Neural cell (in vitro differentiated cells): ENCODE results near the gene MSLN. TPM values are rescaled to one million over a fixed set of nuclear protein-coding genes. Genes with fewer than 3 reads are reported as not detected.

Experiments used
- H2AFZ ChIP-seq: fragments of 200-600, 300-800 bp; sonication (generic), shearing (Covaris generic); 2 replicates; pipeline ENCODE4 v1.6.0; 2014; ENCODE audit warnings: low read depth, mild to moderate bottlenecking, antibody characterized with exemption, low read length, moderate library complexity
- H3F3A ChIP-seq: fragments of 200-600 bp; shearing (Covaris generic); 2 replicates; pipeline ENCODE4 v1.6.1; 2016; ENCODE audit warnings: mild to moderate bottlenecking, moderate library complexity, mixed read lengths, antibody characterized with exemption, low read length; ENCODE audit not compliant: insufficient read depth, poor library complexity, severe bottlenecking
- H3K27ac ChIP-seq: fragments of 200-600, 300-800 bp; sonication (generic), shearing (Covaris generic); 2 replicates; pipeline ENCODE4 v1.5.1; 2014; ENCODE audit warnings: mild to moderate bottlenecking, low read length, moderate library complexity
- H3K27me3 ChIP-seq: fragments of 300-800, 200-600 bp; sonication (generic), shearing (Covaris generic); 2 replicates; pipeline ENCODE4 v1.6.0; 2014; ENCODE audit warnings: mild to moderate bottlenecking, low read depth, low read length, moderate library complexity; ENCODE audit not compliant: insufficient read depth
- H3K36me3 ChIP-seq: fragments of 300-800, 200-600 bp; sonication (generic), shearing (Covaris generic); 2 replicates; pipeline ENCODE4 v1.5.1; 2014; ENCODE audit warnings: mild to moderate bottlenecking, antibody characterized with exemption, low read length, moderate library complexity; ENCODE audit not compliant: insufficient read depth
- H3K4me2 ChIP-seq: fragments of 300-800, 200-600 bp; sonication (generic), shearing (Covaris generic); 2 replicates; pipeline ENCODE4 v1.6.0; 2014; ENCODE audit warnings: mild to moderate bottlenecking, low read length
- H3K4me3 ChIP-seq: fragments of 300-800, 200-600 bp; sonication (generic), shearing (Covaris generic); 2 replicates; pipeline ENCODE4 v1.5.1; 2014; ENCODE audit warnings: mild to moderate bottlenecking, low read length, moderate library complexity
- H3K79me2 ChIP-seq: fragments of 200-600 bp; shearing (Covaris generic); replicated peaks from 2 replicates; pipeline ENCODE4 v1.6.0; 2014; ENCODE audit warnings: mild to moderate bottlenecking, low read length, moderate library complexity; ENCODE audit not compliant: insufficient read depth
- H3K9ac ChIP-seq: fragments of 300-800, 200-600 bp; sonication (generic), shearing (Covaris generic); 2 replicates; pipeline ENCODE4 v1.6.1; 2016; ENCODE audit warnings: mild to moderate bottlenecking, low read length, mixed read lengths
- H3K9me2 ChIP-seq: fragments of 200-600 bp; shearing (Covaris generic); 2 replicates; pipeline ENCODE4 v1.6.1; 2016; ENCODE audit warnings: mild to moderate bottlenecking, low read length, mixed read lengths; ENCODE audit not compliant: insufficient read depth
- H3K9me3 ChIP-seq: fragments of 200-600, 300-800 bp; sonication (generic), shearing (Covaris generic); 2 replicates; pipeline ENCODE4 v1.6.1; 2016; ENCODE audit warnings: mild to moderate bottlenecking, mixed run types, low read length, moderate library complexity, mixed read lengths
- H4K20me1 ChIP-seq: fragments of 200-600 bp; shearing (Covaris generic); 2 replicates; pipeline ENCODE4 v1.6.1; 2016; ENCODE audit warnings: mild to moderate bottlenecking, mixed run types; ENCODE audit not compliant: insufficient read depth
- EP300 ChIP-seq: fragments of 450-650 bp; conservative IDR thresholded peaks from 2 replicates; pipeline ENCODE4 v1.6.1; 2014; ENCODE audit warnings: antibody characterized with exemption, mild to moderate bottlenecking, moderate library complexity; ENCODE audit not compliant: poor library complexity, severe bottlenecking
- EZH2 ChIP-seq: fragments of 200-600, 300-800 bp; shearing (Covaris generic), sonication (generic); IDR thresholded peaks from 2 replicates; pipeline ENCODE4 v1.6.1; 2014; ENCODE audit warnings: antibody characterized with exemption, low read length, borderline replicate concordance, mild to moderate bottlenecking; ENCODE audit not compliant: insufficient read depth, poor library complexity, severe bottlenecking
- MXI1 ChIP-seq: fragments of 450-650 bp; conservative IDR thresholded peaks from 2 replicates; pipeline ENCODE4 v1.6.1; 2014; ENCODE audit warnings: antibody characterized with exemption, mild to moderate bottlenecking; ENCODE audit not compliant: poor library complexity, severe bottlenecking
- POLR2AphosphoS5 ChIP-seq: IDR thresholded peaks from 2 replicates; pipeline ENCODE4 v1.6.1; 2012
- RAD21 ChIP-seq: fragments of 450-650 bp; conservative IDR thresholded peaks from 2 replicates; pipeline ENCODE4 v1.6.1; 2014; ENCODE audit warnings: antibody characterized with exemption, mild to moderate bottlenecking, moderate library complexity
- SMC3 ChIP-seq: fragments of 450-650 bp; conservative IDR thresholded peaks from 2 replicates; pipeline ENCODE4 v1.6.1; 2014; ENCODE audit warnings: antibody characterized with exemption, mild to moderate bottlenecking, moderate library complexity; ENCODE audit not compliant: poor library complexity
- TAF1 ChIP-seq: IDR thresholded peaks from 2 replicates; pipeline ENCODE4 v1.6.1; 2012; ENCODE audit warnings: low read depth
- polyA plus RNA-seq: library from polyadenylated mRNA; depleted of rRNA; stranded (reverse); fragments of >200 nt; gene quantifications from 2 replicates; pipeline ENCODE4 v1.2.3, GENCODE V29; 2014
- TF ChIP-seq, protein P1 (sequence below): fragments of 450-650 bp; IDR thresholded peaks from 2 replicates; pipeline ENCODE4 v1.5.1; 2014; ENCODE audit warnings: antibody characterized with exemption, mild to moderate bottlenecking, moderate library complexity; ENCODE audit not compliant: poor library complexity, severe bottlenecking
- TF ChIP-seq, protein P2 (sequence below): IDR thresholded peaks from 2 replicates; pipeline ENCODE4 v1.6.1; 2012; ENCODE audit warnings: borderline replicate concordance

MSLN gene
- polyA plus RNA-seq, 1 donor from 2014 or later, result 0.63 TPM

DNA sequence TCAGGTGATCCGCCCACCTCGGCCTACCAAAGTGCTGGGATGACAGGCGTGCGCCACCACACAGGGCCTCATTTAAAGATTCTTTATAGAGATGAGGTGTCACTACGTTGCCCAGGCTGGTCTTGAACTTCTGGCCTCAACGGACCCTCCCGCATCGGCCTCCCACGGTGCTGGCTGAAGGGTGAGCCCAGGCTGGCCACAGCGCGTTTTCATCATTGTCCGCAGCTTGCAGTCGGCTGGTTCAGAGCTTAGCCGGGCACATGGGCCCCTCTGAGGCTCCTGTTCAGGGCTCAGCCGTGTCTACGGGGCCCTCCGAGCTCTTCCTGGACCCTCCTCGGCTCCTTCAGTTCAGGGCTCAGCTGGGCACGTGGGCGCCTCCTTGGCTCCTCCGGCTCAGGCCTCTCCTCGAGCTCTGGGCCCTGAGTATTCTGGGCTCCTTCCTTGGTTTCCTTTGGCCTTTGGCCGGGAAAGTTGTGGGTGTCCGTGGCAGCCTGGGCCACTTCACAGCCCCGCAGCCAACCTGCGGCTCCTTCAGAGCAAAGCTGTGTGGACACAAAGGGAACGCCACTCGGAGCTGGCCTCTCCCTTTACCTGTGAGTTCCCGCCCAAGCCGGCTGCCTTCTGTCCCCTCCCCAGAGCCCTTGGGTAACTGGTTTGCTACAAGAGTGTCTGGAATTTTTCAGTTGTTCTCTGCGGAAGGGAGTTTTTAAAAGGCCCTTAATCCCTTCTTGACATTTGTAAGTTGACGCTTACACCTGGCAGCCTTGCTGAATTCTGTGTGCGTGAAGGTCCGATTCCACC is 1.2 kb upstream of the MSLN start:
- Histone ChIP-seq H3K9ac (no peak overlapping the region), H4K20me1 (no peaks in the 10 kb centered on the region), H3K4me2 (no peak overlapping the region), H3K9me2 (no peaks in the 10 kb centered on the region), H3K79me2 (no peaks in the 10 kb centered on the region), H3K4me3 (no peak overlapping the region), H2AFZ (no peak overlapping the region), H3K36me3 (no peaks in the 10 kb centered on the region), H3K9me3 (peaks cover 4% of the 10 kb centered on the region), H3F3A (no peaks in the 10 kb centered on the region), H3K27ac (no peak overlapping the region), H3K27me3 (no peaks in the 10 kb centered on the region)
- TF ChIP-seq RAD21, result no peak
- TF ChIP-seq POLR2AphosphoS5, result no peak
- TF ChIP-seq EZH2, result no peak
- TF ChIP-seq SMC3, result no peak
- TF ChIP-seq TAF1, result no peak

DNA sequence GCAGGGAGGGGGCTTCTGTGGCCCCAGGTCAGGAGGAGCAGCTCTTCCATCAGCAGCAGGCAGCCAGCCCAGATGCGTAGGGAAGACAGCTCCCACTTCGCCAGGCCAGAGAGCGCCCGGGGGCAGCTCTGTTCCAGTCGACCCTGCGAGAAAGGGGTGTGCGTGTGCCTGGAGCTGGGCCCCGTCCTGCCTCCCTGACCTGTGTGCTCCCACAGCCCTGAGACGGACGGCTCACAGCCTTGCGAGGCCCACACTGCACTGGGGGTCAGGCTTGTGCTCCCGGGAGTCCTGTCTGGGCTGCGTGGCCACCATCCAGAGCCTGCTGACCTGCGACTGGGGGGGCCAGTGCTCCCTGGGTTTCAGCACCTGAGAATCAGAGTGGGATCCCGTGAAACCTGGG is 469 bp upstream of the MSLN start:
- no peak for TF ChIP-seq POLR2AphosphoS5
- TF ChIP-seq, protein P1, sequence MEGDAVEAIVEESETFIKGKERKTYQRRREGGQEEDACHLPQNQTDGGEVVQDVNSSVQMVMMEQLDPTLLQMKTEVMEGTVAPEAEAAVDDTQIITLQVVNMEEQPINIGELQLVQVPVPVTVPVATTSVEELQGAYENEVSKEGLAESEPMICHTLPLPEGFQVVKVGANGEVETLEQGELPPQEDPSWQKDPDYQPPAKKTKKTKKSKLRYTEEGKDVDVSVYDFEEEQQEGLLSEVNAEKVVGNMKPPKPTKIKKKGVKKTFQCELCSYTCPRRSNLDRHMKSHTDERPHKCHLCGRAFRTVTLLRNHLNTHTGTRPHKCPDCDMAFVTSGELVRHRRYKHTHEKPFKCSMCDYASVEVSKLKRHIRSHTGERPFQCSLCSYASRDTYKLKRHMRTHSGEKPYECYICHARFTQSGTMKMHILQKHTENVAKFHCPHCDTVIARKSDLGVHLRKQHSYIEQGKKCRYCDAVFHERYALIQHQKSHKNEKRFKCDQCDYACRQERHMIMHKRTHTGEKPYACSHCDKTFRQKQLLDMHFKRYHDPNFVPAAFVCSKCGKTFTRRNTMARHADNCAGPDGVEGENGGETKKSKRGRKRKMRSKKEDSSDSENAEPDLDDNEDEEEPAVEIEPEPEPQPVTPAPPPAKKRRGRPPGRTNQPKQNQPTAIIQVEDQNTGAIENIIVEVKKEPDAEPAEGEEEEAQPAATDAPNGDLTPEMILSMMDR, result no peak
- TF ChIP-seq, protein P2, sequence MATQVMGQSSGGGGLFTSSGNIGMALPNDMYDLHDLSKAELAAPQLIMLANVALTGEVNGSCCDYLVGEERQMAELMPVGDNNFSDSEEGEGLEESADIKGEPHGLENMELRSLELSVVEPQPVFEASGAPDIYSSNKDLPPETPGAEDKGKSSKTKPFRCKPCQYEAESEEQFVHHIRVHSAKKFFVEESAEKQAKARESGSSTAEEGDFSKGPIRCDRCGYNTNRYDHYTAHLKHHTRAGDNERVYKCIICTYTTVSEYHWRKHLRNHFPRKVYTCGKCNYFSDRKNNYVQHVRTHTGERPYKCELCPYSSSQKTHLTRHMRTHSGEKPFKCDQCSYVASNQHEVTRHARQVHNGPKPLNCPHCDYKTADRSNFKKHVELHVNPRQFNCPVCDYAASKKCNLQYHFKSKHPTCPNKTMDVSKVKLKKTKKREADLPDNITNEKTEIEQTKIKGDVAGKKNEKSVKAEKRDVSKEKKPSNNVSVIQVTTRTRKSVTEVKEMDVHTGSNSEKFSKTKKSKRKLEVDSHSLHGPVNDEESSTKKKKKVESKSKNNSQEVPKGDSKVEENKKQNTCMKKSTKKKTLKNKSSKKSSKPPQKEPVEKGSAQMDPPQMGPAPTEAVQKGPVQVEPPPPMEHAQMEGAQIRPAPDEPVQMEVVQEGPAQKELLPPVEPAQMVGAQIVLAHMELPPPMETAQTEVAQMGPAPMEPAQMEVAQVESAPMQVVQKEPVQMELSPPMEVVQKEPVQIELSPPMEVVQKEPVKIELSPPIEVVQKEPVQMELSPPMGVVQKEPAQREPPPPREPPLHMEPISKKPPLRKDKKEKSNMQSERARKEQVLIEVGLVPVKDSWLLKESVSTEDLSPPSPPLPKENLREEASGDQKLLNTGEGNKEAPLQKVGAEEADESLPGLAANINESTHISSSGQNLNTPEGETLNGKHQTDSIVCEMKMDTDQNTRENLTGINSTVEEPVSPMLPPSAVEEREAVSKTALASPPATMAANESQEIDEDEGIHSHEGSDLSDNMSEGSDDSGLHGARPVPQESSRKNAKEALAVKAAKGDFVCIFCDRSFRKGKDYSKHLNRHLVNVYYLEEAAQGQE, result no peak
- TF ChIP-seq EP300, result no peak
- no peak for TF ChIP-seq TAF1
- TF ChIP-seq MXI1, result no peak
- no peak for TF ChIP-seq EZH2
- TF ChIP-seq RAD21, result no peak
- TF ChIP-seq SMC3, result no peak
- Histone ChIP-seq H3K79me2 (no peaks in the 10 kb centered on the region), H3K9me3 (peaks cover 4% of the 10 kb centered on the region), H3K9ac (no peak overlapping the region), H4K20me1 (no peaks in the 10 kb centered on the region), H3K27ac (no peak overlapping the region), H3K4me2 (no peak overlapping the region), H3K9me2 (no peaks in the 10 kb centered on the region), H3K4me3 (no peak overlapping the region), H3K27me3 (no peaks in the 10 kb centered on the region), H2AFZ (no peak overlapping the region), H3K36me3 (no peaks in the 10 kb centered on the region), H3F3A (no peaks in the 10 kb centered on the region)
